NCI-H510A (cell line): Measurements from ENCODE around the gene KHDRBS1.
"Not testable (repeated sequence)": the region's sequence is repeated elsewhere in the genome, so short reads cannot be mapped to it uniquely, and the experiment has no call there.

Experiments
- DNase-seq: peaks from one replicate; lab custom pipeline; 2025; lab: John Stamatoyannopoulos, UW

The KHDRBS1 gene

DNA sequence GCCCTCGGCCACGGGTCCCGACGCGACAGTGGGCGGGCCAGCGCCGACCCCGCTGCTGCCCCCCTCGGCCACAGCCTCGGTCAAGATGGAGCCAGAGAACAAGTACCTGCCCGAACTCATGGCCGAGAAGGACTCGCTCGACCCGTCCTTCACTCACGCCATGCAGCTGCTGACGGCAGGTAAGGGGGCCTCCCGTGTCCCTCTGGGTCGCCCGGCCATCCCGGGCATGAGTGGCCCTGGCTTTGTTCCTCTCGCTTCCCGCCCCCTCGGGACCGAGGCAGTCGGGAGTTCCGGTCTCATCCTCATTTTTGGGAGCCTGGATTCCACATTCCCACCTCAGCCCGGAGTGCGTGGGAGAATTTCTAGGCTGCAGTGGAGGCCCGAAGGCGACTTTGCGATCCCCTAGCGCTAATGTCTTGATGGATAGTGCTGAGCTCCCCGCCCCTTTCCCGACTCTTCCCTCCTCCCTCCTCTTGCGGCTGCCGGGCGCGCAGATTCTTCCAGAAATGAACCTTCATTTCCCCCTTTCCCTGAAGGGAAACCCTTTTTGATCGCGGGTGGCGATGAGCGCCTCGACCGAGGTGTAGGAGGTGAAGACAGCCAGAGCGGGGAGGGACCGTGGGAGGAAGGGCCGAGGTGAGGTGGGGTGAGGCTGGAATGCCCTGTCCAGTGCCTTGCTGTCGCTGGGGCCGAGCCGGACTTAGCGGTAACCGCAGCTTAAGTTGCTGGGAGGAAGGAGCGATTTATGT, 705 bp downstream of the KHDRBS1 start:
- DNase-seq, result no peak

DNA sequence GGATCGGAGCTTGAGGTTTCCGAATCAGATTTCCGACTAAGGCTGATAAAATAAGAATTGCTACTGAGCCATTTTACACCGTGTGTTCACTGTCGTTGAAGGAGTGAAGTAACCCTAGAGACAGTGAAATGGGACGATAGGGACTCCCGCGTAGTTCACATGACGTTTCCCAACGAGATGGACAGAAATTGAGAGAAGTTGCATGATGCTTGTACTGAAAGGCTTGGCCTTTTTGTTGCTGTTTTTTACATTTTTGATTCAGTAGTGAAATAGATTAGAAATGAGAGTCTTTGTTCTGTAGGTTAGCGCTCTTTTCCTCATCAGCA, 1.2 kb downstream of the KHDRBS1 start:
- no peak for DNase-seq

GRCh38 chr1:32020339-32020738, 6.7 kb downstream of the KHDRBS1 start:
- DNase-seq, result no peak

DNA sequence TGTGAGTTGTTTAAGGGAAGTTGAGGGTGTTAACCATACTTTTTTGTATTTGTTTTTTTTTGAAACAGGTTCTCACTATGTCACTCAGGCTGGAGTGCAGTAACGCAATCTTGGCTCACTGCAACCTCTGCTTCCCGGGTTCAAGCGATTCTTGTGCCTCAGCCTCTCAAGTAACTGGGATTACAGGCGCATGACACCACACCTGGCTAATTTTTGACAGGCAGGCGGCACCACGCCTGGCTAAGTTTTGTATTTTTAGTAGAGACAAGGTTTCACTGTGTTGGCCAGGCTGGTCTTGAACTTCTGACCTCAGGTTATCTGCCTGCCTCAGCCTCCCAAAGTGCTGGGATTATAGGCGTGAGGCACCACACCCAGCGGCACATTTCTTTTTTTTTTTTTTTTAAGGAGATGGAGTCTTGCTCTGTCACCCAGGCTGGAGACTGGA, 7.9 kb downstream of the KHDRBS1 start:
- DNase-seq, result not testable (repeated sequence)

DNA sequence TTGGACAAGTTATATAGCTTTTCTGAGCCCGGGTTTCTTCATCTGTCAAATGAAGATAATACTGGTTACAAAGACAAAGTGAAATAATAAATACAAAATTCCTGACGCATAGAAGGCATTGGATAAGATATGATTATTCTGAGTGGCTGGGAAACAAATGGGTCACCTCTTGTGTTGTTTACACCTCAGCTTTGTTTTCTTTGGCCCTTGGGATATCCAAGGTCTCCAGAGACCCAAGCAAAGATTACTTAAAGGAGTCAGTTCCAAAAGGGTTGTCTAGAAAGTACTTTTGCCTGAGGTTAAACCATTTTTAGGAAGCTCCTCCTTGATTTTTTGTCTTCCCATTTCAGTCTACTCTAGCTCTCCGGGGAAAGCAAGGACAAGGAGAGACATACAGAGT, 9.7 kb downstream of the KHDRBS1 start:
- no peak for DNase-seq

DNA sequence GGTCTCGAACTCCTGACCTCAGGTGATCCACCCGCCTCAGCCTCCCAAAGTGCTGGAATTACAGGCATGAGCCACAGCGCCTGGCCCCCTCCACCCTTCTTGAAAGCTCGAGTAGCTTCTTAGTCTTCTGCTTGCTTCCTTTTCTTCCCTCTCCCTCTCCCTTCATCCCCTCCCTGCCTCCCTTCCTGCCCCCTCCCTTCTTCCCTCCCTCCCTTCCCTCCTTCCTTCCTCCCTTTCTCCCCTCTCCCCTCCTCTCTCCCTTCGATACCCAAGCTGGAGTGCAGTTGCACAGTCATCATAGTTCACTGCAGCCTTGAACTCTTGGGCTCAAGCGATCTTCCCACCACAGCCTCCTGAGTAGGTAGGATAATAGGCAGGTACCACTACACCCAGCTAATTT, 11.8 kb downstream of the KHDRBS1 start:
- no peak for DNase-seq

DNA sequence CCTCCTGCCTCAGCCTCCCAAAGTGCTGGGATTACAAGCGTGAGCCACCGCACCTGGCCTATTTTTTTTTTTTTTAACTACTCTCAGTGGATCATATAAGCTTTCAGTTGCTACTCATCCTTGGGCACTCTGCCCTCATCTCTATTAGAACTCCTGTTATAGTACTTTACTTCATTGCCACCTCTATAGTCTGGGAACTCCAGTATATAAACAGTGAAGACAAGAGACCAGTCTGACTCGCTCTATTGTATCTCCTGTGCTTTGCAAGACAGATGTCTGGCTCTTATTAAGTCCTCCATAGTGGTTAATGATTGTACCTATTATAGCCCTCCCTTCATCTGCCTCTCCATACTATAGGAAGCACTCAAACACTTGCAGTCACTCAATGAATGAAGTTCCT, 15.1 kb downstream of the KHDRBS1 start:
- DNase-seq, result no peak

DNA sequence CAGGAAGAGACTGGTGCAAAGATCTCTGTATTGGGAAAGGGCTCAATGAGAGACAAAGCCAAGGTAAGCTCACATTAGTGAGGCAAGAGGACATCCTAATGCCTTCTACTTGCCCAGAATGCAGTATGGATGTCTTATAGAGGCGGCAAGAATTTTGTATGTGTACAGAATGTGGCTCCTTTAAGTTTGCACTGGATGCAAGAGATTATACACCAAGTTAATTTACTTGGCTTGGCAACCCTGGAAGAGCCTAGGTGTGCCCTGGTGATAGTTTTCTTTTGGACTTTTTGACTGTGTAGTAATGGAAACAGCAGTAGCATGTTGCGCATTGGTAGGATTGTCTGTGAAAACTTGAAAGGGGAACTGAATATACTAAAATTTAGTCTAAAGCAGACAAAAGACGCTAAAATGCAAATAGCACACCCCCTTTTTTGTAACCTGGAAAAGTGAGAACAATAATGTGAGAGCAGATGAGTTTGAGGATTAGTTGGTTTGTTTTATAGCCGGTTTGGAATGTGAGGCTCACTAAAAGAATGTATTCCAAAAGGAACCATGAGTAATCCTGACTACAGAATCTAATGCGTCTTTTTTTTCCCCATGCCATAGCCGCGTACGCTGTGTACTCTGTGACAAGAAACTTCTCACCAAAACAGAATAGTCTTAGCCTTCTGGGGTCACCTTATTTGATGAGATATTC, 18.1 kb downstream of the KHDRBS1 start:
- no peak for DNase-seq

GRCh38 chr1:32032275-32032615, 18.6 kb downstream of the KHDRBS1 start:
- no peak for DNase-seq

- DNase-seq, result no peak
Measured at GRCh38 chr1:32035119-32035518, 21.5 kb downstream of the KHDRBS1 start.

DNA sequence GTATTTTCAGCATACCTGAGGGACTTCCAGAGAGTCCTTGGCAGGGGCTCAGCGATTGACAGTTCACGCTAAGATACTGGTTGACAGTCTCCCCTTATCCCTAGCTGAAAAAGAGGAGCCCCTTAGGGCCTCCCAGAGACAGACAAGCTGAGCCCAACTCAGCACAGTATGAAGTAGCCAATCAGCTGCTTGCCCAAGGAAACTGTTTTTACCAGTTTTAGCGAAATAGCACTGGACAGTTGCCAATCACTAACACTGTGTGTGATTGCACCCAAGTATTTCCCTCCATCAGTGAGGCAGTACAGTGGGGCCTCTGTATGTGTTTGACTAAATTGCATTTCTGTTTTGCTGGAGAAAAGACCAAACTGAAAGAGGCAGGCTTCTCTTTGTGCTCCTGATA, 27.0 kb downstream of the KHDRBS1 start:
- DNase-seq, result no peak

- DNase-seq, result no peak
Measured at GRCh38 chr1:32042330-32042729, 28.7 kb downstream of the KHDRBS1 start.

DNA sequence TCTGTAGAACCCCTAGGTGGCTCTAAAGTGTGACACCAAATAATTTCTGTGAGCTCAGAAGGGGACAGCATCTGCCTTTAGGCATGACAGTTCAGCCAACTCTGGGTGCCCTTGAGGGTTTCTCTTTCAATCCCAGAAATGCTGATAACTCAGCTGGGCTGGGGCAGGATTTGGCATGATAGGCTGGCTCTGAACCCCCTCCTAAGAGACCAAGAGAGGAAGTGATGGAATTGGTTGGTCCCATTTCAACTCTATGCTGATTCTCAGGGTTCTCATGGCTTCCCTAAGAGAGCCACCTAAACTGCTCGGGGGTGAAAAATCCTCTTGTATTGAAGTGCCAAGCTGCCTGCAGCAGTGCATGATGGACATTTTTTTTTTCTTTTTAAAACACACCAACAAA, 30.6 kb downstream of the KHDRBS1 start:
- no peak for DNase-seq

DNA sequence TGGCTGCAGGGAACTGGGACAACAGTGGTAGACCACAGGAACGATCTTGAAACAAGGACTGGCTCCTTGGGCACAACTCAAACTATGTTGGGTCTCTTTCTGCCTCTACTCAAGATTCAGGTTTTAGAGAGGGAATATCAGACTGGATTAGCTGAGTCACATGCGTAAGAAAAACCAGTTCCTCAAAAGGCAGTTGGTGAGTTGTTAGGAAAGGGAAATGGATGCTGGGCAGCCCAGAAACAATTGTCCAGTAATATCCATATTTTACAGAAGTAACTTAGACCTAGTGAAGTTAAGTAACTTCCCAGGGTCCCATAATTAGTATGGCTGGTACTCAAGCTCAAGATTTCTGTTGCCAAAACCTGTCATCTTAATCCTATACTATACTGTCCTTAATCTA, 32.1 kb downstream of the KHDRBS1 start:
- no peak for DNase-seq

GRCh38 chr1:32047701-32048100, 34.0 kb downstream of the KHDRBS1 start:
- DNase-seq, result no peak

DNA sequence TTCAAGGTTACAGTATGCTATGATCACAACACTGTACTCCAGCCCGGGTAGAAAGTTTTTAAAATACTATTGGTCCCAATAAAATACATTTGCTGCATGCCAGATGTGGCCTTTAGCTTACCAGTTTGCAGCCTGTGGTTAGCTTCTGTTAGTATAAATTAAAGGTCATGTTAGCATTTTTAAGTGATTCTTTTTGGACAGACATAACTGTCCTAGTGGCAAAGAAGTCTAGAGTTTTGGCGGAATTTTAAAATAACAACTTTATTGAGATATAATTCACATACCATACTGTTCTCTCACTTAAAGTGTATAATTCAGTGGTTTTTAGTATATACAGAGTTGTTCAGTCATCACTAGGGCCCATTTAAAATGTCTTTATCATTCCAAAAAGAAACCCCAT, 34.8 kb downstream of the KHDRBS1 start:
- DNase-seq, result no peak

GRCh38 chr1:32051706-32052105, 38.0 kb downstream of the KHDRBS1 start:
- no peak for DNase-seq

DNA sequence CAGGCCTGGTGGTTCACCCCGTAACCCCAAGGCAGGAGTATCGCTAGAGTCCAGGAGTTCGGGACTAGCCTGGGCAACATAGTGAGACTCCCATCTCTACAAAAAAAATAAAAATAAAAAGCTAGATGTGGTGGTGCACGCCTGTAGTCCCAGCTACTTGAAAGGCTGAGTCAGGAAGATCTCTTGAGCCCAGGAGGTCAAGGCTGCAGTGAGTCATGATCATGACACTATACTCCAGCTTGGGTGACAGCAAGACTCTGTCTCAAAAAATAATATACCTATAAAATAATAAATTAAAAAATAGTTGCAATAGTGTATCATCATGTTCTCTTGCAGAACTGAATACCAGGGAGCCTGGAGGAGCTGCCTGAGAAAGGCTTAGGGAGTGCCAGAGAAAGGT, 39.2 kb downstream of the KHDRBS1 start:
- DNase-seq, result no peak

- no peak for DNase-seq
Measured at GRCh38 chr1:32055416-32055815, 41.7 kb downstream of the KHDRBS1 start.

- no peak for DNase-seq
Measured at GRCh38 chr1:32056598-32056997, 42.9 kb downstream of the KHDRBS1 start.

- DNase-seq, result no peak
Measured at GRCh38 chr1:32060914-32061313, 47.2 kb downstream of the KHDRBS1 start.

DNA sequence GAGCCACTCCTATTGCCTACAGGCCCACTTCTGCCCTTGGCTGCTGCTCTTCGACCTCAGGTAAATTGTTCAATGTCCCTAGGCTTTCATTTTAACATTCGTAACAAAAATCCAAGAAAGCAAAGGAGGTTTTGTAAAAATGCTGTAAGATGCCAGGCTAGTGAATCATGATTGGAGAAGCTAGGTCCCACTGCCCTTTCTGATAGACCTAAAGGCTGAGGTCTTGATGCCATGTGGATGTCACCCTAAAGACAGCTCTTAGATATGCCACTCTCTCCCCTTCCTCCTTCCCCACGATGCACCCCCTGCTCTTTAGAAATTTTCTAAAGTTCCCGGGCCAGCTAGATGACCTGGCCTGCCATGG, 49.2 kb downstream of the KHDRBS1 start:
- no peak for DNase-seq

DNA sequence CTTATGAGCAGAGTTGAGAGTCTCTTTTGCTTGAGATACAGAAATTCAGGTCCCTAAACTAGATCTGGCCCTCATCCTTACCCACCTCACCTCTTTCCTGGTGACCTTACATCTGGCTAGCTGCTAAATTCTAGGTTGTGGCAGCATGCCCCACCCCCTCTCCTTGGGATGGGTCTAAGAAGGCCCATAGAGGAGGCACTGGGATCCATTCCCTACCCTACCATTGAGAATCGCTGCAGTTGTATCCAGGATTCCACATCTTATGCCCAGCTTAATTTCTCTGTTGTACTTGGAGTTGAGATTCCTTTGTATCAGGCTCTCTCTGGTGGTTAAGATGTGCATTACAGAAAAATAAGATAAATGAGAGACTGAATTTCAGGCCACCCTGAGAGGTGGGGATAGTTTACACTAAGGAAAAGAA, 49.6 kb downstream of the KHDRBS1 start:
- no peak for DNase-seq
